OCI-M1 (cell line): ENCODE results near the gene CDHR1.
A peak's percentile ranks its signal among the peaks of the same experiment; 100 is the strongest.

ENCODE experiments used
- DNase-seq: peaks from one replicate; lab custom pipeline; 2025; lab: John Stamatoyannopoulos, UW

Gene CDHR1

DNA sequence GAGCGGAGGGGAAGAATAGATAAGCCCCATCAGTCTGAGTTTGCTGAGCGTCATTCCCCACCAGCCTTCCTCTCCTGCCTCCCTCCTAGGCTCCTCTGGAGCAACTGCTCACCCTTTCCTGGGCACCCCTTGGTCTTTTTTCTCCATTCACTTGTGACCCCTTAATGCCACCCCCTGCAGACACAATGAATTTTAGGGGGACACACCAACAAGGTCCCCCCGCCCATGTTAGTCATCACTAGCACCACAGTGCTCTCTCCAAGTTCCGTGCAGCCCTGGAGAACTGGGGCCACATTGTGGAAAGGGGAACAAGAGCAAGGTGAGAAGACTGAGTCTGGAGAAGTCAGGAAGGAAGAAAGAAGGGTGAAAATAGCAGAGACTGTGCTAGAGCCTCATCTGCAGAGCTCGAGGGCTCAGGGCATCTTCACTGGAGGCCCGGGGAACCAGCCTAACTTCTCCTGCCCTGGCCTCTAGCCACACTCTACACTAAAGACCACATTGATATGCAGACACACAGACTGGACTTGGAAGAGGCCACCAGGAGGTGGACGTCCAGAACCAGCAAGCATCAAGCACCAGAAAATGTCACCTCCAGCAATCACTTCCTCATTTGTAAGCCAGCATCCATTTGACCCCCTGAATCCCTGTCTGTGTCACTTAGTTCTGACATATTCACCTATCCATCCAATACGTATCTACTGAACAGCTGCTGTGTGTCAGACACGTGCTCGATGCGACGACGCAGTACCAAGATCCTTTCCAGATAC is 68.0 kb downstream of the CDHR1 start:
- DNase-seq, result no peak

- no peak for DNase-seq
Measured at GRCh38 chr10:84263716-84264115, 69.4 kb downstream of the CDHR1 start.

DNA sequence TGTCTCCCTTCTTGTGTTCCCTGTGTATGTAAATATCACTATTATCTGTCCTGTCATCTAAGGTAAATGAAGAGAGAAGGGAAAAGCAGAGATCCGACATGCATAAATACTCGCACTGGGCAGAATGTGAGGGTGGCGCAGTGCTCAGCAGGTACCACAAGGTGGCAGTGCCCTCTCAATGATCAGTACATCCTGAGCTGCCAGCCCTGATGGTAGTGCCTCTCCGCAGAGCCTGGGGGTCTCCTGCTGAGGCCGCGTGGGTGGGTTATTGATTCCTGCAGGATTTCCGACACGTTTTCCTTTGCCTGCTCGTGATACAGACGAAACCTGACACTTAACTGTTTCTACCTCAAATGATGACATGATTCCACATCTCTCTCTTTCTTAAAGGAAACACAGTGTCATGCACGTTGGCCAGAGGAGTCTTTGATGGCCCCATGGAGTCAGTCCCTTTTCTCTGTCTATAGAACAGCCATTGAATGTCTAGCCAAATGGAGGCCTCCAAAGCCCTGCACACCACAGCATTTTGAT is 70.3 kb downstream of the CDHR1 start:
- DNase-seq, result peak; percentile 74

DNA sequence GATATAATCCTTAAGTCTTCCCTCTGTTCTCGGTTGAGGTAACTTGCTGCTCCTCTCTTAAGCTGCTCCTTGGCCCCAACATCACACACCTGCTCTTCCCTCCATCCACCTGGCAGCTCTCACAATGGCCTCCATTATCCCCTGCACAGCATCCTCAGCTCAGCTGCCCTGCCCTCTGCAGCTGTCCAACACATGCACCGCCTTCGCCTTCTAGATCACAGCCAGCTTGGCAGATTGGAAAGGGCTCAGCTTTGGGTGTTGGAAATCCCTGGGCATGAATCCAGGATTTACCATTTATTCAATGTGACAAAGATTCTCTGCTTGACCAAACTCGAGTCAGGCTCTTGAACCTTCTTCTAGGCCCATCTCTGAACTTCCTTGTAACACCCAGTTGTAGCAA is 71.1 kb downstream of the CDHR1 start:
- DNase-seq, result no peak

DNA sequence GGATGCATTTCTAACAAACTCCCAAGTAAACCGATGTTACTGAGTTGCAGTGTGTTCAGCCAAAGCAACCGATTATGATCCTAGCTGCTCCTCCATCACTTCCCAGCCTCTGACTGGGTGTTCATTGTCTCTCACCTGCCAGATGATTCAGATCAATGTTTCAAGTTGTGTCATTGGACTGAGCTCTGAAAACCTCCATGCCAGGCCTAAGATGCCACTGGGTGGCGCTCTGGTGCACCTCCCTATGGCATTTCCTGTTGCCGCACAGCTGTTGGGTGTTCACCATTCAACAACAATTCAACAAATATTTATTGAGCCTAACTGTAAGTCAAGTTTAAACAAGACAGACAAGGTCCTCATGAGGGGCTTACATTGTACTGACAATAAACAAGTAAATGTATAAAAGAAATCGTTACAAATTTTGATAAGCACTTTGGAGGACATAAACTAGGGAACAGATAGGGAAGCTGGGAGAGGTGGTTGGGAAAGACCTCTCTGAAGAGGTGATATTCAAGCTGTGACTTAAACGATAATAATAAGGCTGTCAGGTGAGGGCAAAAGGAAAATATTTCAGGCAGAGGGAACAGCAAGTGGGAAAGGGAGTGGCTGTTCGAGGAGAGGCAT is 73.3 kb downstream of the CDHR1 start:
- DNase-seq, result peak; percentile 75

GRCh38 chr10:84269162-84269561 is 74.8 kb downstream of the CDHR1 start:
- no peak for DNase-seq
